Left hindlimb (tissue), 1 donor: Measurements from ENCODE around the gene NCAPG.

ENCODE experiments used
- DNase-seq: peaks from one replicate; pipeline ENCODE4 v3.0.0-alpha.2; 2018

NCAPG gene

DNA sequence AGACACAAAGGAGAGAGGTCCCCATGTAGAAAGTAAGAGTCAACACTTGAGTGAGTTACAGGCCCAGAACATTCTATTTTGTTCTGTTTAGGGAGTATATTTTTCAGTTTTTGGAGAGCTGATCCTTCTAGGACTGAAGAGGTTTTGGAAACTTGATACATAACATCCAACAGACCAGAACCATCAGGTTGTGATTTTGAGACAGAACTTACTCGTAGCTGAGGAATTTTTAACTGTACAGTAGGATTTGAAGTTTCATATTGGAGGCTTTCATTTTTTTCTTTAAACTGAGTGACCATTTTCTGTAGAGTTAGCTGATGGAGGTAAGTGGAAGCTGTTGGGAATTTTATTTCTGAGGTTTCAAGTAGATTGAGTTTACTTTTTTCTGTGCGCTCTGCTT, 73.3 kb downstream of the NCAPG start:
- no peak for DNase-seq

DNA sequence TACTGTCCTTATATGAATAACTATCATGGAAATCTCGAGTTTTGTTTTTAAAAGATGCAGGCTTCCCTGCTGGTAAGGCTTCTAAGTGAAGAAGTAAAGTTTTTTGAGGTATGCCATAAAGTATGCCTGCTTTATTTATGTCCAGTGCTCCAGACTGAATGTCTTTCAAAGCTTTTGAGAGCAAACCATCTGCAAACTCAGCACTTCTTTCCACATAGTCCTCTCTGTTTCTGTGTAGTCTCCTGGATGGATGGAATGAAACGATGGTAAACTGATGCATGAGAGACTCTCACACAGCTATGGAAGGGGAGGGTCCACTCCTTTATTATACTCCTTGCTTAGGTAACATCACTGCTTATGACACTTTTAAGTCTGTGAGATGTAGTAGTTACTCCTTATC, 73.7 kb downstream of the NCAPG start:
- no peak for DNase-seq

DNA sequence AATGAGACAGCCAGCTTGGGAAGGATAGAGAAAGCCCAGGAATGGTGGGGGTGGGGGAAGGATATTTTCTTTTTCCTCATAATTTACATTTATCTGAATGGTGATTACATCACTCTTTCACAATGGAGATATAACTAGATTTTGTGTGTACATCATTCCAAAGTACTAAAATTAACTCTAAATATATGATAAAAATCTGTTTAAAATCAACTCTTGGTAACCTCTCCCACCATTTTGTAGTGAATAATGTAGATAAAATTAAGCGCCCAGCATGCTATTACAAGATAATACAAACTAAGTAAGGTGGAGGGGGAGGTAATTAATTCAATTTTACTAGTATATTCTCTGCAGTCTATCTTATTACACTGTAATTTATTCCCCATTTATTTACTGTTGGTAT, 78.9 kb downstream of the NCAPG start:
- DNase-seq: no peak

DNA sequence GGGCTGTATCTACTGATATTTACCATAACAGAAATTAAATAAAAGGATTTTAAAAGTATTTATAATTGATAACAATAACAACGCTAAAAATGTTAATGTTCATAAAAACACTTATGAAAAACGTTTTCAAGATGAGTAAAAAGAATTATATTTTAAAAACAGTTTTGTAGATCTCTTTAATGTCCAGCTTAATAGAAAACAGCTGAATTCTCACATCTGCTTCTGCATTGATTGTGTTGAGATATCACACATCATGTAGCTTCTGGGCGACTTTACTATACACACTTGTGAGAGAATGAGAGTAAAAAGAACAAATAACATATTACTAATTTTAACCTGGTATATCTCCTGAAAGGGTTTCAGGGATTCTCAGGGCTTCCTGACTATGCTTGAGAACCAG, 83.6 kb downstream of the NCAPG start:
- DNase-seq: no peak
